IMR-90 (cell line): ENCODE results near the gene SNAPC1. TPM values are rescaled to one million over a fixed set of nuclear protein-coding genes. Genes with fewer than 3 reads are reported as not detected.
A peak's percentile ranks its signal among the peaks of the same experiment; 100 is the strongest.
"Not testable (repeated sequence)": the region's sequence is repeated elsewhere in the genome, so short reads cannot be mapped to it uniquely, and the experiment has no call there.

Source experiments
- ATAC-seq: fragments of 200-7000 bp; cut with Tn5 transposase; 2 replicates; pipeline ENCODE4 v1.9.1; 2020; ENCODE audit warnings: low read depth, mild to moderate bottlenecking, moderate library complexity
- BruUV-seq: library from RNA; stranded (reverse); fragments of 400-500 nt; replicated peaks from 2 replicates; lab custom pipeline; 2021; lab: Mats Ljungman, UMichigan
- CTCF ChIA-PET: fragments of 300-600 bp; formaldehyde crosslinking; extraction: SDS; loops from one replicate; lab custom pipeline; 2021; ENCODE audit warnings: antibody characterized with exemption; lab: Yijun Ruan, JAX
- POLR2A ChIA-PET: fragments of 300-600 bp; sonication (Branson Sonifier 250); formaldehyde crosslinking; loops from one replicate; lab custom pipeline; 2022; ENCODE audit warnings: antibody characterized with exemption; ENCODE audit not compliant: unreplicated experiment; lab: Charles Lee
- DNase-seq: peaks from one replicate; pipeline ENCODE4 v3.0.0; 2013
- H2AFZ ChIP-seq: replicated peaks from 2 replicates; pipeline ENCODE3; 2013; ENCODE audit warnings: low read length, mild to moderate bottlenecking; ENCODE audit not compliant: poor library complexity
- H2AK5ac ChIP-seq: 2 replicates; pipeline ENCODE4 v1.6.1; 2013; ENCODE audit warnings: low read depth, low read length, inconsistent platforms
- H2AK9ac ChIP-seq: replicated peaks from 2 replicates; pipeline ENCODE3; 2013; ENCODE audit warnings: mild to moderate bottlenecking, low read depth, low read length, moderate library complexity; ENCODE audit not compliant: poor library complexity
- H2BK120ac ChIP-seq: 2 replicates; pipeline ENCODE4 v1.6.1; 2013; ENCODE audit warnings: low read depth, low read length, inconsistent platforms
- H2BK15ac ChIP-seq: 3 replicates; pipeline ENCODE4 v1.6.1; 2013; ENCODE audit warnings: low read depth, low read length, inconsistent platforms
- H2BK20ac ChIP-seq: 2 replicates; pipeline ENCODE4 v1.6.1; 2013; ENCODE audit warnings: low read depth, mild to moderate bottlenecking, inconsistent platforms, low read length, moderate library complexity
- H2BK5ac ChIP-seq: 2 replicates; pipeline ENCODE4 v1.6.1; 2013; ENCODE audit warnings: mild to moderate bottlenecking, low read depth, low read length, inconsistent platforms; ENCODE audit not compliant: poor library complexity, severe bottlenecking
- H3K14ac ChIP-seq: replicated peaks from 2 replicates; pipeline ENCODE4 v1.6.1; 2013; ENCODE audit warnings: low read depth, low read length, inconsistent platforms
- H3K18ac ChIP-seq: 2 replicates; pipeline ENCODE4 v1.6.1; 2013; ENCODE audit warnings: low read depth, low read length, control low read depth
- H3K23ac ChIP-seq: 2 replicates; pipeline ENCODE4 v1.6.1; 2013; ENCODE audit warnings: low read depth, low read length, inconsistent platforms
- H3K27ac ChIP-seq: 2 replicates; pipeline ENCODE4 v1.5.1; 2013; ENCODE audit warnings: mild to moderate bottlenecking, control low read depth, low read length; ENCODE audit not compliant: insufficient read depth
- H3K27me3 ChIP-seq: 2 replicates; pipeline ENCODE4 v1.6.1; 2013; ENCODE audit warnings: low read length; ENCODE audit not compliant: control insufficient read depth, insufficient read depth
- H3K36me3 ChIP-seq: 2 replicates; pipeline ENCODE4 v1.6.1; 2013; ENCODE audit warnings: low read length, mixed read lengths; ENCODE audit not compliant: control insufficient read depth, insufficient read depth
- H3K4ac ChIP-seq: 2 replicates; pipeline ENCODE4 v1.6.1; 2013; ENCODE audit warnings: low read depth, low read length, inconsistent platforms
- H3K4me1 ChIP-seq: 2 replicates; pipeline ENCODE4 v1.6.1; 2013; ENCODE audit warnings: low read length, mixed read lengths; ENCODE audit not compliant: control insufficient read depth, insufficient read depth
- H3K4me2 ChIP-seq: 2 replicates; pipeline ENCODE4 v1.6.1; 2013; ENCODE audit warnings: low read depth, mild to moderate bottlenecking, control low read depth, low read length, moderate library complexity
- H3K4me3 ChIP-seq: 2 replicates; pipeline ENCODE4 v1.5.1; 2013; ENCODE audit warnings: low read depth, mild to moderate bottlenecking, control low read depth, low read length, moderate library complexity; ENCODE audit not compliant: insufficient read depth
- H3K56ac ChIP-seq: 2 replicates; pipeline ENCODE4 v1.6.1; 2013; ENCODE audit warnings: low read length, inconsistent platforms; ENCODE audit not compliant: insufficient read depth; ENCODE audit errors: extremely low read depth
- H3K79me1 ChIP-seq, 2 experiments: 2 replicates each; pipeline ENCODE4 v1.6.1; 2013; ENCODE audit warnings: low read length in 2 of 2, inconsistent platforms in 1 of 2, low read depth in 1 of 2
- H3K9ac ChIP-seq: 2 replicates; pipeline ENCODE4 v1.6.1; 2013; ENCODE audit warnings: low read depth, low read length, control low read depth
- H3K9me1 ChIP-seq: 2 replicates; pipeline ENCODE4 v1.6.1; 2013; ENCODE audit warnings: low read length, inconsistent platforms; ENCODE audit not compliant: insufficient read depth
- H3K9me3 ChIP-seq: 2 replicates; pipeline ENCODE4 v1.6.1; 2013; ENCODE audit warnings: low read length; ENCODE audit not compliant: control insufficient read depth, insufficient read depth
- H4K20me1 ChIP-seq: 2 replicates; pipeline ENCODE4 v1.6.1; 2013; ENCODE audit warnings: low read length, inconsistent platforms; ENCODE audit not compliant: insufficient read depth
- H4K5ac ChIP-seq: 2 replicates; pipeline ENCODE4 v1.6.1; 2013; ENCODE audit warnings: mild to moderate bottlenecking, low read depth, low read length, control low read depth
- H4K8ac ChIP-seq, 2 experiments: 2 replicates each; pipeline ENCODE4 v1.6.1; 2013; ENCODE audit warnings: low read depth in 2 of 2, low read length in 2 of 2, control low read depth in 1 of 2, inconsistent platforms in 1 of 2
- H4K91ac ChIP-seq: 2 replicates; pipeline ENCODE4 v1.6.1; 2013; ENCODE audit warnings: low read depth, low read length, inconsistent platforms; ENCODE audit not compliant: insufficient read depth
- BHLHE40 ChIP-seq: fragments of 150-350 bp; IDR thresholded peaks from 2 replicates; pipeline ENCODE4 v1.6.1; 2016; ENCODE audit warnings: mild to moderate bottlenecking, low read depth, low read length
- dilution Hi-C: fragments of 300-500 bp; cut with HindIII; formaldehyde crosslinking; loops from one replicate; pipeline ENCODE4 v1.14.3; 2018; ENCODE audit warnings: low sequenced_read_pairs; ENCODE audit not compliant: unreplicated experiment
- in situ Hi-C: fragments of 300-500 bp; cut with MboI; formaldehyde crosslinking; loops from 3 replicates; pipeline ENCODE4 v1.14.3; 2019; ENCODE audit warnings: low sequenced_read_pairs, inconsistent platforms, mixed read lengths
- intact Hi-C: fragments of 100-400 bp; cut with micrococcal nuclease; formaldehyde crosslinking; loops from 2 replicates; pipeline ENCODE4 v1.10.0; 2022
- polyA plus RNA-seq, 3 experiments: library from polyadenylated mRNA; depleted of rRNA; stranded (reverse); fragments of >200 nt; gene quantifications; 2 replicates each; pipeline ENCODE4 v1.2.3, GENCODE V29; 2012; ENCODE audit warnings: low replicate concordance in 1 of 3
- total RNA-seq: library from RNA; depleted of rRNA; stranded (reverse); fragments of >200 nt; gene quantifications from 2 replicates; pipeline ENCODE4 v1.2.3, GENCODE V29; 2012

Gene SNAPC1
- total and polyA plus RNA-seq, 2 of the 4 experiments (the other 2 are of a cell fraction): 7.7 to 9.3 TPM

GRCh38 chr14:61755382-61755742 is 6.9 kb upstream of the SNAPC1 start:
- H3K36me3 ChIP-seq, in situ Hi-C loops, H3K9me1 ChIP-seq, POLR2A ChIA-PET, H3K79me1 ChIP-seq, intact Hi-C loops, H3K4me3 ChIP-seq, H3K27me3 ChIP-seq, BruUV-seq, ATAC-seq, CTCF ChIA-PET, dilution Hi-C loops, H3K23ac ChIP-seq, H3K4me2 ChIP-seq, H3K56ac ChIP-seq, H2AK9ac ChIP-seq, H3K9ac ChIP-seq, H3K4me1 ChIP-seq, DNase-seq, H3K9me3 ChIP-seq, H4K20me1 ChIP-seq, H2AFZ ChIP-seq: not testable (repeated sequence)
- H2AK5ac ChIP-seq: peak overlapping the region; percentile 37
- H4K91ac ChIP-seq: peak overlapping the region; percentile 72
- peak overlapping the region; percentile 17; the same call in 1 of the 2 replicates for H2BK20ac ChIP-seq
- H3K27ac ChIP-seq: peak overlapping the region; percentile 75
- peak overlapping the region; percentile 99 for H2BK5ac ChIP-seq
- peak overlapping the region; percentile 76; the same call in 1 of the 2 replicates for H4K5ac ChIP-seq
- peak; percentile 16; the same call in 1 of the 2 replicates for TF ChIP-seq BHLHE40
- H3K18ac ChIP-seq: peak overlapping the region; percentile 74
- H2BK15ac ChIP-seq: peak overlapping the region; percentile 56; the same call in 1 of the 3 replicates
- H4K8ac ChIP-seq: peak overlapping the region; percentile 54 to 66
- H2BK120ac ChIP-seq: peak overlapping the region; percentile 51; the same call in 1 of the 2 replicates
- peak overlapping the region; percentile 5 for H3K14ac ChIP-seq
- peak overlapping the region; percentile 44 for H3K4ac ChIP-seq
